ENCODE results near the gene TYRP1. TPM values are rescaled to one million over a fixed set of nuclear protein-coding genes. Genes with fewer than 3 reads are reported as not detected.

TYRP1 gene
- total RNA-seq, 4 donors from 2014 or later, result 27.6 to 85.6 (median 53.5) TPM

DNA sequence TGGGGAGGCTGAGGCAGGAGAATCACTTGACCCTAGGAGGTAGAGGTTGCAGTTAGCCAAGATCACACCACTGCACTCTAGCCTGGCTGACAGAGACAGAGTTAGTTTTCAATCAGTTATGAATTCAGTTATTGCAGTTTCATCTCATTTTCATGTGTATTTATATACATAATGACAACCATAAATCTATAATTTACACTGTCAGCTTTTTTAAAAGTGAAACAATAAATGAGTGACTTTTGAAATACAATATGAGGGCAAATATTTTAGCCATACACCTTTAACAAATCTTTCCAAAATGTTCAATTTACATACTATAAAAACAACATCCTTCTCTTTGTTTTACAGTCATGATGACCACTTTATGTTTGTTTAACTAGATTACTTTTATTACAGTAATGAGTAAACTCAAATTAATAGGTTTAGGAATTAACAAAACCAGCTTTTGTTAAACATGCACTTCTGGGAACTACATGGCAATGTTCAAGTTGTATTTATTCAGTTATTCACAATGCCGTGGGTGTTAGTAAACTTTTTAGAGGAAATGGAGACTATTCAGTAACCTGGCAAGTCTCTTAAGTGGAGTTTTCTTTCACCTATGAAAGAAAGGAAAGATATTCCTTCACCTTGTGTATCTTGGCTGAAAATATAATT lies 12.7 kb downstream of the TYRP1 start:
- no peak overlapping the region for H3K4me3 ChIP-seq (ENCODE audit: low read depth, poor library complexity, severe bottlenecking)
- intact Hi-C loops (cut with DNase I; ENCODE audit: low total_unique reads), result no loop called here
- no peak for DNase-seq (ENCODE audit: low spot score in 2 of 2)
- TF ChIP-seq POLR2A (IDR thresholded peaks at IDR 0.05), result no peak
- TF ChIP-seq CTCF (IDR thresholded peaks at IDR 0.05), result no peak
- 58 to 70% methylated on average over 1 of the region's 1 CpG for WGBS, 2 donors

DNA sequence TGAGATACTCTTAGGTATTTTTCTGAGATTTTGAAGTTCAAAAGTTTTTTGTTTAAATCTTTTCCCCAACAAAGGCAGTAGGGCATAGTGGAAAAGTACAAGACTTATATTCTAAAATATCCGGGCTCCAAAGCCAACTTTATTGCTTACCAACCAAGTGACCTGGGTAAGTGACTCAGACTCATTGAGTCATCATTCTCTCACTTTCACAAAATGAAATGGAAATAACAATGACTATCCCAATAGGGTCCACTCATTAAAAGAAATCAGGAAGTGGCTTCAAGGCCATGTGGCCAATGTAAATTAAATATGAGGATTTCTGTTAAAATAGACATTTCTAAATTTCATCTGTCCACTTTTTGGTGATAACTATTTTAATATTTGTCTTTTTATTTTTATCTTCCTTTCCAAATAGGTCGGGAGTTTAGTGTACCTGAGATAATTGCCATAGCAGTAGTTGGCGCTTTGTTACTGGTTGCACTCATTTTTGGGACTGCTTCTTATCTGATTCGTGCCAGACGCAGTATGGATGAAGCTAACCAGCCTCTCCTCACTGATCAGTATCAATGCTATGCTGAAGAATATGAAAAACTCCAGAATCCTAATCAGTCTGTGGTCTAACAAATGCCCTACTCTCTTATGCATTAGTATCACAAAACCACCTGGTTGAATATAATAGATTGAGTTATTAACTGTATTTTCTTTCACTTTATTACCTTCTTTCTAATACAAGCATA lies 15.5 kb downstream of the TYRP1 start:
- intact Hi-C loops (cut with DNase I; ENCODE audit: low total_unique reads), result no loop called here
- 70 to 72% methylated on average over 5 of the region's 5 CpGs for WGBS, 2 donors
- no peak overlapping the region for H3K4me3 ChIP-seq (ENCODE audit: low read depth, poor library complexity, severe bottlenecking)
- TF ChIP-seq POLR2A (IDR thresholded peaks at IDR 0.05) (no peak), CTCF (IDR thresholded peaks at IDR 0.05) (no peak)
- DNase-seq (ENCODE audit: low spot score in 2 of 2), result no peak

DNA sequence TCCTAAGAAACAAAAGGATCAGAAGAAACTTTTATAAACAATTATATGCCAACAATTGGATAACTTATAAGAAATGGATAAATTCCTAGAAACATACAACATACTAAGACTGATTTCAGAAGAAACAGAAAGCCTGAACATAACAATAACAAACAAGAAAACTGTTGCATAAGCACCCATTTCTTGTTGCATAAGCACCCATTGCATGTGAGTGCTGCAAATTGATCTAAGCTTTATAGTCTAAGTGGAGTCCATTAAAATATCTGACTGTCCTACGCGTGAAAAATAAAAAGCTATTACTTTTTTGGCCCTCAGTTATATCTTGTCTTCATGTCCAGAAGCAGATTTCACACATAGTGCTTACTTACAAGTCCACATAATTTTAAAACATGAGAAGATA lies 19.3 kb downstream of the TYRP1 start:
- no peak for TF ChIP-seq CTCF (IDR thresholded peaks at IDR 0.05)
- no peak for DNase-seq (ENCODE audit: low spot score in 2 of 2)
- intact Hi-C loops (cut with DNase I; ENCODE audit: low total_unique reads), result no loop called here
- H3K4me3 ChIP-seq (ENCODE audit: low read depth, poor library complexity, severe bottlenecking), result no peak overlapping the region
- 86 to 91% methylated on average over 2 of the region's 2 CpGs for WGBS, 2 donors

DNA sequence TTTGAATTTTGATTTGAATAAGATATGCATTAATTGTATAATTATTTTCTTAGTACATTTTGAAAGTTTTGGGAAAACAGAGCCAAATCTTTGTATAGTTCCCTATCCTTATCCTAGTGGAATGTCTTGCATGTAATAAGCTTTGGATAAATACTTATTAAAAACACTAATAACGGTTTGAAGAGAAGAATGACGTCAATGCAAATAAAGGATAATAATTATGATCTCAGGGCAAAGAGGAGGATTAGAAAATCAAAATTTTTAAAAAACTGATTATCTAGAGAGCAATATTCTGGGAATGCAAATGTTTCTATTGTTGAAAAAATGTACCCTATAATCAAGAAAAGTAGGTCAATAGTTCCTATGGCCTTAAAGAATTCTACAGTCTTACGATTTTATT lies 22.1 kb downstream of the TYRP1 start:
- no peak for TF ChIP-seq POLR2A (IDR thresholded peaks at IDR 0.05)
- no peak for TF ChIP-seq CTCF (IDR thresholded peaks at IDR 0.05)
- intact Hi-C loops (cut with DNase I; ENCODE audit: low total_unique reads), result no loop called here

GRCh38 chr9:12716823-12717600 lies 23.8 kb downstream of the TYRP1 start:
- WGBS, 2 donors, result 71 to 77% methylated on average over 5 of the region's 5 CpGs
- no peak for TF ChIP-seq CTCF (IDR thresholded peaks at IDR 0.05)
- no peak for TF ChIP-seq POLR2A (IDR thresholded peaks at IDR 0.05)
- intact Hi-C loops (cut with DNase I; ENCODE audit: low total_unique reads), result no loop called here
- H3K4me3 ChIP-seq (ENCODE audit: low read depth, poor library complexity, severe bottlenecking), result no peak overlapping the region
- DNase-seq (ENCODE audit: low spot score in 2 of 2), result no peak

More for the DNA sequence above, 22.1 kb downstream of the TYRP1 start:
- no peak for DNase-seq (ENCODE audit: low spot score in 2 of 2)
- WGBS, 2 donors, result 93 to 96% methylated on average over 3 of the region's 3 CpGs
- no peak overlapping the region for H3K4me3 ChIP-seq (ENCODE audit: low read depth, poor library complexity, severe bottlenecking)

All from lower leg skin (tissue), 4 donors.